Trophoblast cell (in vitro differentiated cells and primary cell): ENCODE data around the gene CADPS2.

Experiments
- DNase-seq, 2 donors: peaks; one replicate each; pipeline ENCODE4 v3.0.0-alpha.2; 2016
- H2AFZ ChIP-seq: 2 replicates; pipeline ENCODE4 v1.6.1; 2013; ENCODE audit warnings: low read length, moderate library complexity, mild to moderate bottlenecking; ENCODE audit not compliant: insufficient read depth, poor library complexity
- H2AK5ac ChIP-seq: 2 replicates; pipeline ENCODE4 v1.6.1; 2013; ENCODE audit warnings: mild to moderate bottlenecking, low read length
- H2BK120ac ChIP-seq: 2 replicates; pipeline ENCODE4 v1.6.1; 2013; ENCODE audit warnings: low read length, mild to moderate bottlenecking, moderate library complexity; ENCODE audit not compliant: insufficient read depth, poor library complexity
- H2BK12ac ChIP-seq: 2 replicates; pipeline ENCODE4 v1.6.1; 2013; ENCODE audit warnings: mild to moderate bottlenecking, low read length, moderate library complexity
- H2BK5ac ChIP-seq: 2 replicates; pipeline ENCODE4 v1.6.1; 2013; ENCODE audit warnings: low read length, low read depth, moderate library complexity, mild to moderate bottlenecking; ENCODE audit not compliant: poor library complexity
- H3K14ac ChIP-seq: 2 replicates; pipeline ENCODE4 v1.6.1; 2013; ENCODE audit warnings: mild to moderate bottlenecking, low read length
- H3K18ac ChIP-seq: 2 replicates; pipeline ENCODE4 v1.6.1; 2013; ENCODE audit warnings: mild to moderate bottlenecking, low read length
- H3K23ac ChIP-seq: 2 replicates; pipeline ENCODE4 v1.6.1; 2013; ENCODE audit warnings: low read length
- H3K27ac ChIP-seq: 2 replicates; pipeline ENCODE4 v1.5.1; 2013; ENCODE audit warnings: low read depth, mild to moderate bottlenecking, inconsistent platforms, low read length, moderate library complexity
- H3K27me3 ChIP-seq: 2 replicates; pipeline ENCODE4 v1.6.1; 2013; ENCODE audit warnings: inconsistent platforms, mild to moderate bottlenecking, low read length, moderate library complexity; ENCODE audit not compliant: insufficient read depth
- H3K36me3 ChIP-seq, 2 experiments: 1 replicate in 1 of 2; 2 replicates in 1 of 2; pipeline ENCODE4 v1.6.1; 2013; ENCODE audit warnings: low read length in 2 of 2, mild to moderate bottlenecking in 2 of 2, moderate library complexity in 1 of 2; ENCODE audit not compliant: insufficient read depth in 2 of 2, control insufficient read depth in 1 of 2
- H3K4ac ChIP-seq: 2 replicates; pipeline ENCODE4 v1.6.1; 2013; ENCODE audit warnings: low read depth, mild to moderate bottlenecking, low read length, moderate library complexity
- H3K4me1 ChIP-seq, 2 experiments: 1 replicate in 1 of 2; 2 replicates in 1 of 2; pipeline ENCODE4 v1.6.1; 2013; ENCODE audit warnings: low read length in 2 of 2, mild to moderate bottlenecking in 2 of 2, moderate library complexity in 1 of 2; ENCODE audit not compliant: insufficient read depth in 2 of 2, control insufficient read depth in 1 of 2
- H3K4me2 ChIP-seq: 2 replicates; pipeline ENCODE4 v1.6.1; 2013; ENCODE audit warnings: inconsistent platforms, mild to moderate bottlenecking, low read length, moderate library complexity
- H3K4me3 ChIP-seq: 2 replicates; pipeline ENCODE4 v1.5.1; 2013; ENCODE audit warnings: mild to moderate bottlenecking, low read depth, low read length, inconsistent platforms
- H3K79me1 ChIP-seq: one replicate; pipeline ENCODE4 v1.6.1; 2013; ENCODE audit warnings: low read length
- H3K79me2 ChIP-seq: 2 replicates; pipeline ENCODE4 v1.6.1; 2013; ENCODE audit warnings: low read length, mild to moderate bottlenecking; ENCODE audit not compliant: control insufficient read depth, insufficient read depth, poor library complexity
- H3K9ac ChIP-seq: 2 replicates; pipeline ENCODE4 v1.6.1; 2013; ENCODE audit warnings: mild to moderate bottlenecking, low read length
- H3K9me3 ChIP-seq: 2 replicates; pipeline ENCODE4 v1.6.1; 2013; ENCODE audit warnings: low read depth, mild to moderate bottlenecking, control low read depth, inconsistent platforms, low read length; ENCODE audit not compliant: insufficient read depth
- H4K12ac ChIP-seq: 2 replicates; pipeline ENCODE4 v1.6.1; 2013; ENCODE audit warnings: low read depth, mild to moderate bottlenecking, low read length, moderate library complexity
- H4K8ac ChIP-seq: 2 replicates; pipeline ENCODE4 v1.6.1; 2013; ENCODE audit warnings: low read depth, mild to moderate bottlenecking, low read length, moderate library complexity
- H4K91ac ChIP-seq: one replicate; pipeline ENCODE4 v1.6.1; 2013; ENCODE audit warnings: low read depth, mild to moderate bottlenecking, low read length, moderate library complexity
- WGBS: extraction: QIAGEN DNeasy Blood & Tissue Kit; methylation state at CpG from one replicate; pipeline ENCODE4 v1.1.7; 2013; ENCODE audit warnings: missing lambda C conversion rate; ENCODE audit not compliant: insufficient read length, insufficient coverage; ENCODE audit errors: extremely low coverage; 5-methylcytosine and 5-hydroxymethylcytosine counted together

CADPS2 gene

DNA sequence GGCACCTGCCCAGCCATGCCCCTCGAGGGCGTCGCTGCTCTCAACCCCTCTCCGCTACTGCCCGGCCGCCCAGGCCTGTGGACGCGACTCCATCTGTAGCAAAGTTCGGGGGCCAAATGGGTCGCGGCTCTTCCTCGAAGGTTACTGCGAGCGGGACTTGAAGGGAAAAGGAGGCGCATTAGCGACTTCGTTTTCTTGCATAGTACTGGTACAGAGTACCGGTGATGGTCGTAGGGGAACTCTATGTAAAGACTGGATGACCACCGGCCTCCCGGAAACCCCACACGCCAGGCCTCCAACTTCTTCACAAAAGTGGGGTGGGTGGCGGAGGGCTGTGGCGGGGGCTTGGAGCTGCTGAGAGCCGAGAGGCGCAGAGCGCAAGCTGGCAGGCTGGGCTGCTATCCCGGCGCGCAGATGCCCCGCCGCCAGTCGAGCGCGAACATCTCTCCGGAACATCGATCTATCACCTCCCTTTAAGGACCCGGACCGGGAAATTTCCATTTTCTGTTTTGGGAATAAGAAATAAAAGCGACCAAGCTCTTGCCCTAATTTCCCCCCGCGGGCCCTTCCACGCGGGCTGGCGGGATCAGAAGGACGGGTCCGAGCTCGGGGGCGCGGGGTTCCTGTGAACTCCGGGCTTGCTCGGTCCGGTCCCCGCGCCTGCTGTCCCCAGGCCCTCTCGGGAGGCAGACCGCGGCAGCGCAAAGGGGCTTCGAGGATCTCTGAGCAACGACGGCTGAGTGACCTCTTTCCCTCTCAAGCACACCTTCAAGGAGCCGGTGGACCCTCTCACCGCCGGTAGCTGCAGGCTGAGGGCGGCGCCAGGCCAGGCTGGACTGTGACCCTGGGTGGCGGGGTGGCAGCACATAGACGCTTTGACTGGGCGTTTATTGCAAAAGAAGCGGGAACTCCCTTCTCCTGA lies 569.5 kb downstream of the CADPS2 start:
- Histone ChIP-seq H3K4me3 (no peak overlapping the region), H3K36me3 (no peaks in the 10 kb centered on the region), H3K4me1 (peaks cover 6 to 8% of the 10 kb centered on the region in 2 experiments), H4K8ac (no peak overlapping the region), H2BK12ac (no peak overlapping the region), H4K12ac (no peak overlapping the region), H3K27ac (no peak overlapping the region), H2AK5ac (no peak overlapping the region), H3K4ac (no peak overlapping the region), H3K4me2 (peak overlapping the region; percentile 50), H3K18ac (no peak overlapping the region), H3K14ac (no peak overlapping the region), H3K79me2 (no peaks in the 10 kb centered on the region), H4K91ac (no peak overlapping the region), H2AFZ (peak overlapping the region; percentile 48), H3K27me3 (peaks cover 41% of the 10 kb centered on the region), H3K9ac (no peak overlapping the region), H3K79me1 (no peaks in the 10 kb centered on the region), H2BK5ac (no peak overlapping the region), H3K23ac (no peak overlapping the region), H3K9me3 (no peaks in the 10 kb centered on the region), H2BK120ac (no peak overlapping the region)
- no peak for DNase-seq
- WGBS: no CpG with 5 or more reads among the region's 71 CpGs

DNA sequence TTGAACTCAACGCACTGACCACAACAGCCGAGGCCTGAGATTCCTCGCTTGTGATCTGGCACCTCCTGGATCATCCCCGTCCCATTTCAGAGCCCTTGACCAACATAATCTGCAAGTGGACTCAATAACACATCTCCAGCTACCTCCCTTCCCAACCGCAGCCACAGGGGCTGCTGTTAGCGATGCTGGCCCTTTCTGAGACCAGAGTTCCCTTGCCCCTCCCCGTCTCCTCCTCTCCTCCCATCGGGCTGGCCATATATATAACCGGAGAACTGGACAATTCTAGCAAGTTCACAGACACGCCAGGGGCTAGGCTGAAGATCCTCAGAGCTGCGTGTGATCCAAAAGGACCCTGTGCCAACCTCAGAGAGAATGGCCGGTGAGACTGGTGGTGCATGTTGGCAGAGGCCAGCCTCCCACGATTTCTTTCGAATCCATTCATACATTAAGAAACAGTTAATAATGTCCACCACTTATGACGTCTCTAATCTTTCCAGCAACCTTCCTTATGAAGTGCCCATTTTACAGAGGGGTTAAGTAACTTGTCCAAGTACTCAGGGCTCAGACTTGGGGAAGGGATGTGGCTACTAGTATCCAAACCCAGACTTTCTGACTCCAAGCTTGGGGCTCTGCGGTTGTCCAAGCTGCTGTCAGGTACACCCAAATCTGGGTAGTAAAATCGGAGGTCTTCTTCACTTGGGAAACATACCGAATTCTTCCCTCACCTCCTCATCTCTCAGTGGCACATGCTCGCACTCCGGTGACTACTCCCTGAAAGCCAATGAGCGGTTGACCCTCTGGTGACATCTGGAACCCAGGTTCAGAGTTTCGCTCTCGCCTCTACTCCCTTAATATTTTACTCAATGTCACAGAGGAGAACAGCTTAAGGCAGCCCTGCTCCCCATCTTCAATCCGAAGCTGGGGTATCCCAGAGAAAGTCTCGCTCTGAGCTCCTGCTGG lies 570.5 kb downstream of the CADPS2 start:
- Histone ChIP-seq H2AFZ (no peak overlapping the region), H3K4me2 (no peak overlapping the region), H3K79me1 (no peaks in the 10 kb centered on the region), H2BK120ac (no peak overlapping the region), H3K23ac (no peak overlapping the region), H3K18ac (no peak overlapping the region), H3K4me3 (no peak overlapping the region), H4K12ac (no peak overlapping the region), H3K4ac (no peak overlapping the region), H3K79me2 (no peaks in the 10 kb centered on the region), H3K4me1 (peaks cover 7 to 10% of the 10 kb centered on the region in 2 experiments), H3K36me3 (no peaks in the 10 kb centered on the region), H2BK5ac (no peak overlapping the region), H4K91ac (no peak overlapping the region), H2AK5ac (no peak overlapping the region), H3K9me3 (no peaks in the 10 kb centered on the region), H3K27me3 (peaks cover 50% of the 10 kb centered on the region), H3K27ac (no peak overlapping the region), H4K8ac (no peak overlapping the region), H3K14ac (no peak overlapping the region), H2BK12ac (no peak overlapping the region), H3K9ac (no peak overlapping the region)
- no CpG with 5 or more reads among the region's 25 CpGs for WGBS
- no peak for DNase-seq

DNA sequence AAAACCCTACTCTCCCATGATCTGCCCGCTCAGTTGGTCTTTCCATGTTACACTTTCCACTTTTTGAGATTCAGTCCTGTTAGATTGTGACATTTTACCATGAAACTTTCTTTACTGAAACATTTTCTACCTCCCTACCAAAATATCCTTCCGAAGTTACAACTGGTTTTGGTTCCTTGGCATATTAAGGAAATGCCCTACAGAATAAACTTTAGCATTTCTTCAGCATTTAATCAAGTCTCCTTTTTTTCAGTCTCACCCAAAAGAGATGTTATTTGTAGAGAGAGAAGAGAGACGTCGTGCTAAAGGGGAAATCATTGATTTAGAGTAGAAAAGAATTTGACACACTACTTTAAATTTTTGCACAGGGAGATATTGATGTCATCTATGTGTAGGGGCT lies 572.0 kb downstream of the CADPS2 start:
- Histone ChIP-seq H2AK5ac (no peak overlapping the region), H3K36me3 (no peaks in the 10 kb centered on the region), H2AFZ (no peak overlapping the region), H3K18ac (no peak overlapping the region), H3K23ac (no peak overlapping the region), H3K9me3 (no peaks in the 10 kb centered on the region), H3K4me2 (no peak overlapping the region), H4K91ac (no peak overlapping the region), H3K4me1 (peaks cover 14 to 16% of the 10 kb centered on the region in 2 experiments), H2BK120ac (no peak overlapping the region), H3K4me3 (no peak overlapping the region), H3K27ac (no peak overlapping the region), H3K27me3 (peaks cover 63% of the 10 kb centered on the region), H2BK12ac (no peak overlapping the region), H2BK5ac (no peak overlapping the region), H3K9ac (no peak overlapping the region), H3K79me2 (no peaks in the 10 kb centered on the region), H3K14ac (no peak overlapping the region), H4K12ac (no peak overlapping the region), H4K8ac (no peak overlapping the region), H3K79me1 (no peaks in the 10 kb centered on the region), H3K4ac (no peak overlapping the region)
- no peak for DNase-seq
- WGBS: no CpG with 5 or more reads among the region's 4 CpGs

DNA sequence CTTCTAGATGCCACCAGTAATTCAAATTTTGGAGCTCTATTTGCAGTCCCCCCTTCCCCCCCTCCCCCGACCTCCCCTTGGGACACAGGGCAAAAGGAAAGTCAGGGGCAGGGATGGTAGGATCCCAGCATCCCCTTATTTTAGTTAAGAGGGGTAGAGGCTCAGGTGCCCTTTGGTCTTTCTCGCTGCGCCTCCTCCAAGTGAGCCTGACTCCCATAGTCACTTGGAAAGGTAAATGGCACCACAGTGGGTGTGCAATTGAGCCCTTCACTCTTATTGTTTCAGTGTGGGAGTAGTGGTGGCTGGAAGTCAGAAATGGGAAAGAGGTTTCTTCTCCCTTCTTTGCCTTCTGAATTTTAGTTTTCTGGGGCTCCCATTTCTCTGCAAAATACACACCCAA lies 573.5 kb downstream of the CADPS2 start:
- H4K91ac ChIP-seq: no peak overlapping the region
- H2AFZ ChIP-seq: no peak overlapping the region
- H3K14ac ChIP-seq: no peak overlapping the region
- H3K79me2 ChIP-seq: no peaks in the 10 kb centered on the region
- no peak overlapping the region for H3K18ac ChIP-seq
- H3K4ac ChIP-seq: no peak overlapping the region
- H3K27ac ChIP-seq: no peak overlapping the region
- H2BK12ac ChIP-seq: no peak overlapping the region
- no peak overlapping the region for H3K4me3 ChIP-seq
- H3K23ac ChIP-seq: no peak overlapping the region
- no peak overlapping the region for H2BK5ac ChIP-seq
- peaks cover 68% of the 10 kb centered on the region for H3K27me3 ChIP-seq
- H3K36me3 ChIP-seq: no peaks in the 10 kb centered on the region
- H3K9ac ChIP-seq: no peak overlapping the region
- no peaks in the 10 kb centered on the region for H3K9me3 ChIP-seq
- H2BK120ac ChIP-seq: no peak overlapping the region
- no peak overlapping the region for H4K8ac ChIP-seq
- H2AK5ac ChIP-seq: no peak overlapping the region
- no peak for DNase-seq
- H3K79me1 ChIP-seq: no peaks in the 10 kb centered on the region
- H3K4me2 ChIP-seq: no peak overlapping the region
- no peak overlapping the region for H4K12ac ChIP-seq
- WGBS: no CpG with 5 or more reads among the region's 3 CpGs
- peaks cover 14 to 16% of the 10 kb centered on the region in 2 experiments for H3K4me1 ChIP-seq
